ENCODE results near the gene POU2AF3.

DNA sequence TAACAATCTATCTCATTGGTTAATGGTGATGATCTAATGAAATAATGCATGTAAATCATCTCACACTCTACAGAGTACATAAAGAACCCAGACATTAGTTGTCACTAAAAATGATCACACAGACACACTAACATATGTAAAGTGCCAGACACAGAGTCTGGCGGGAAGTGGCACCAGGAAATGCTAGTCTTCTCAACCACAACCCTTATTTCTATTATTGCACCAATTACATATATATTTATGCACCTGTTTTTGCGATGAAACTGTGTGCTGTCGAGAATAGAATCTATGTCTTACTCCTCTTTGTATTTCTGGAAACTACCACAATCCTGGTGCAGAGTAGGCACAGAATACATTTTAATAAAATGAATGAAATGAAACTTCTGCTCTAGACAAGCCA lies 25.9 kb upstream of the POU2AF3 start:
- TF ChIP-seq, protein P1, sequence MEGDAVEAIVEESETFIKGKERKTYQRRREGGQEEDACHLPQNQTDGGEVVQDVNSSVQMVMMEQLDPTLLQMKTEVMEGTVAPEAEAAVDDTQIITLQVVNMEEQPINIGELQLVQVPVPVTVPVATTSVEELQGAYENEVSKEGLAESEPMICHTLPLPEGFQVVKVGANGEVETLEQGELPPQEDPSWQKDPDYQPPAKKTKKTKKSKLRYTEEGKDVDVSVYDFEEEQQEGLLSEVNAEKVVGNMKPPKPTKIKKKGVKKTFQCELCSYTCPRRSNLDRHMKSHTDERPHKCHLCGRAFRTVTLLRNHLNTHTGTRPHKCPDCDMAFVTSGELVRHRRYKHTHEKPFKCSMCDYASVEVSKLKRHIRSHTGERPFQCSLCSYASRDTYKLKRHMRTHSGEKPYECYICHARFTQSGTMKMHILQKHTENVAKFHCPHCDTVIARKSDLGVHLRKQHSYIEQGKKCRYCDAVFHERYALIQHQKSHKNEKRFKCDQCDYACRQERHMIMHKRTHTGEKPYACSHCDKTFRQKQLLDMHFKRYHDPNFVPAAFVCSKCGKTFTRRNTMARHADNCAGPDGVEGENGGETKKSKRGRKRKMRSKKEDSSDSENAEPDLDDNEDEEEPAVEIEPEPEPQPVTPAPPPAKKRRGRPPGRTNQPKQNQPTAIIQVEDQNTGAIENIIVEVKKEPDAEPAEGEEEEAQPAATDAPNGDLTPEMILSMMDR (IDR thresholded peaks at IDR 0.05) = no peak
- TF ChIP-seq POLR2A (IDR thresholded peaks at IDR 0.05) (no peak), EP300 (IDR thresholded peaks at IDR 0.05; ENCODE audit: low read depth) (no peak), POLR2AphosphoS5 (IDR thresholded peaks at IDR 0.05) (no peak)
